Fibroblast of pulmonary artery (primary cell): Measurements from ENCODE around the gene USH1C.

ENCODE experiments used
- DNase-seq: peaks from one replicate; pipeline ENCODE4 v3.0.0-alpha.2; 2010; ENCODE audit warnings: low read depth
- H3K4me3 ChIP-seq: replicated peaks from 2 replicates; pipeline ENCODE4 v1.5.1; 2011; ENCODE audit warnings: low read depth, mild to moderate bottlenecking, control low read depth, low read length, moderate library complexity
- TF ChIP-seq, protein P1 (sequence below): IDR thresholded peaks from 2 replicates; pipeline ENCODE4 v1.5.1; 2011; ENCODE audit warnings: mild to moderate bottlenecking, control low read depth, low read length, inconsistent platforms; ENCODE audit errors: missing control alignments

USH1C gene

DNA sequence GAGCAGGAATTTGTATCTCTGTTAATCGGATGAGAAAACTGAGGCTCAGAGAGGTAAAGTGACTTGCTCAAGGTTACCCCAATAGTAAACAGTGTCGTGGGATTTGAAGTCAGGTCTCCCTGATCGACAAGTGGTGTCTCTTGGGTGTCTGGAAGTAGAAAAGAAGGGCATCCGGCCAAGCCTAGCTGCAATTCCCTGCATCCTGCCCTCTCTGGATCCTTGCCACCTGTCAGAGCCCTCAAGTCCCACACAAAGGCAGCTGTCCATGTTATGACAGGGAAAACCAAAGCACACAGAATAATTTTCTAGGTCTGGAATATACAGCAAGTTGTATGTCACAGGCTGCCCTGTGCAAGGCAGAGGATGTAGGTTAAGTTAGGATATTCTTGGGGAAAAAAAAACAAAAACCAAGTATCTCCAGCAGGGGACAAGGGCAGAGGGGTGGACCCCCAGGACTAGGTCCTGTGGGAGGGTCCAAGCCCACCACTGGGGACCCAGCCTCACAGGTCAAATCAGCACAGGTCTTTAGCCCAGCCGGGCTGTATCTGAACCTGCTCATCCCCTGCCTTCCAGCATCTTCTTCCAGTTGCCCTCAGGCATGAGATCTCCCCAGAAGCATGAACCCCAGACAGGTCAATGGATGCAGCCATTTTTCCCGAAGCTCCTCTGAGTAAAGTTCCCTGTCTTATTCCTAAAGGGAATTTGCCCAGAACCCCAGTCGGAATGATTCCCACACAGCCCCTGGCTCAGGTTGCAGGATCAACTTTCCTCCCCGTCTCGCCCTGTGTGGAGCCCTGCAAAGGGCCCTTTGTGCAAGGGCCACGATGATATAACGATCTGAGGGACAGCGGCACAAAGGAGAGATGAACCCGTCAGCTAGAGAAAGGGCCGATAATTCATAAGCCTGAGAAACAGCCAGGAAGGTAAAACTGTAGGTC, 15.0 kb downstream of the USH1C start:
- no peak for DNase-seq
- TF ChIP-seq, protein P1, sequence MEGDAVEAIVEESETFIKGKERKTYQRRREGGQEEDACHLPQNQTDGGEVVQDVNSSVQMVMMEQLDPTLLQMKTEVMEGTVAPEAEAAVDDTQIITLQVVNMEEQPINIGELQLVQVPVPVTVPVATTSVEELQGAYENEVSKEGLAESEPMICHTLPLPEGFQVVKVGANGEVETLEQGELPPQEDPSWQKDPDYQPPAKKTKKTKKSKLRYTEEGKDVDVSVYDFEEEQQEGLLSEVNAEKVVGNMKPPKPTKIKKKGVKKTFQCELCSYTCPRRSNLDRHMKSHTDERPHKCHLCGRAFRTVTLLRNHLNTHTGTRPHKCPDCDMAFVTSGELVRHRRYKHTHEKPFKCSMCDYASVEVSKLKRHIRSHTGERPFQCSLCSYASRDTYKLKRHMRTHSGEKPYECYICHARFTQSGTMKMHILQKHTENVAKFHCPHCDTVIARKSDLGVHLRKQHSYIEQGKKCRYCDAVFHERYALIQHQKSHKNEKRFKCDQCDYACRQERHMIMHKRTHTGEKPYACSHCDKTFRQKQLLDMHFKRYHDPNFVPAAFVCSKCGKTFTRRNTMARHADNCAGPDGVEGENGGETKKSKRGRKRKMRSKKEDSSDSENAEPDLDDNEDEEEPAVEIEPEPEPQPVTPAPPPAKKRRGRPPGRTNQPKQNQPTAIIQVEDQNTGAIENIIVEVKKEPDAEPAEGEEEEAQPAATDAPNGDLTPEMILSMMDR = no peak

DNA sequence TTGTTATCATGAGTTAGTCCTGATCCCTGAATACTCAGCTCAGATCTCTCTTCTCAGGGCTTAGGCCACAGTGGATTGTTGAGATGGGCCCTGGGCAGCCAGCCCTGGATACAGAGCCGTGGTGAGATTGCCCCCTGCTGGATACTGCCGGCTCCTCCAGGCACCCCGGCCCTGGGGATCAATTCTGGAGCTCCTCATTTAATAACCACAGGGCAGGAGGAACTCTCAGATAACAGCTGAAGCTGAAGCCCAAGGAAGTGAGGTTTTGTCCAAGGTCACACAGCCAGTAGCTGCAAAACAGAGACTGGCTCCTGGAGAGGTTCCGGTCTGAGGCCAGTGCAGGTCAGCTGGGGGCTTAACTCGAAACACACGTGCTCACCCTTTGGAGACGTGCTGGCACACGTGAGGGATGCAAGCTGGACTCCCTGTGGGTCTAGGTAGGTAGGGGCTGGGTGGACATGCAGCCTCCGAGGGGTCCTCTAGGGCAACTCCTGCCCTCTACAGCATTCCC, 16.0 kb downstream of the USH1C start:
- no peak overlapping the region for H3K4me3 ChIP-seq
- DNase-seq = peak; percentile 41
- TF ChIP-seq, protein P1 = peak; percentile 76

More for the DNA sequence above, 15.0 kb downstream of the USH1C start:
- H3K4me3 ChIP-seq = no peak overlapping the region

DNA sequence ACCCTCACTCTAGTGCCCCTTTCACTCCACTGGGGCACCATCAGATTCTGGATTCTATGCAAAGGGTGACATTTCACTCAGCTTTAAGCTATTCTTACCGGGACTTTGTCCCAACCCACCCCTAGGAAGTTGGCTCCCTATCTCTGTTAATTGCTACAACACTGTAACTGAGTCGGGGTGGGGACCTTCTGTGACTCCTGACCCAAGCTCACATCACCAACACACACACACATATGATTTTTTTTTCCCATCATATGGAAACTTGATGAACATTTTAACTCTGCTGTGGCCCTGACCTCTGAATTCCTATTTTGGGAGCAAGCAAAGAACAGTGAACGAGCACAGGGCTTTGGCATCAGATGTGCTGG, 16.6 kb downstream of the USH1C start:
- TF ChIP-seq, protein P1 = no peak
- DNase-seq = no peak
- no peak overlapping the region for H3K4me3 ChIP-seq

DNA sequence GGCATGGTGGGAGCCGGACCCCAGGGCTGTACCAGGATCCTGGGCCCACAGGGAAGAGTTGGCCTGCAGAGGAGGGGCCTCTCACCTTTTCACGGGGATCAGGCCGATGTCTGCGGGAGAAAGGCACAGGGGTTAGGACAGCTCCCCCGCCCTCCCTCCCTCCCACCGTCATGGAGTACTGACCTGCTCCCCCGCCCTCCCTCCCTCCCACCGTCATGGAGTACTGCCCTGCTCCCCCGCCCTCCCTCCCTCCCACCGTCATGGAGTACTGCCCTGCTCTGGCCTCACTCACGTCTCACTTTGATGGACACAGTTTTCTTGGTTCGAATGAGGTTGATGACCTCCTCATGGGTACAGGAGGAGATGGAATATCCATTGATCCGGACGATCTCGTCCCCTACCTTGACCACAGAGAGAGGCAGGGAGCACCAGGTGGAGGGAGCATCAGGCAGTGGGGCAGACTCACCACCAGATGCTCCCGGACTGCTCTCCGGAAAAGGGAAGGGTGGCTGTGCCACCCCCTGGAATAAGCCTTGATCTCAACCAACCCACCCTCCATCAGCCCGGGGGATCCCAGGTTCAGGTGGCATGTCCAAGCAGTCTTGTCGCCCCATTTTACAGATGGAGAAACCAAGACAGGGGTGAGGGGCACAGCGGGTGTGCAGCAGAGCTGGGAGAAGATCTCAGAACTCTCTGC, 17.1 kb downstream of the USH1C start:
- DNase-seq = no peak
- TF ChIP-seq, protein P1 = no peak
- H3K4me3 ChIP-seq = no peak overlapping the region

DNA sequence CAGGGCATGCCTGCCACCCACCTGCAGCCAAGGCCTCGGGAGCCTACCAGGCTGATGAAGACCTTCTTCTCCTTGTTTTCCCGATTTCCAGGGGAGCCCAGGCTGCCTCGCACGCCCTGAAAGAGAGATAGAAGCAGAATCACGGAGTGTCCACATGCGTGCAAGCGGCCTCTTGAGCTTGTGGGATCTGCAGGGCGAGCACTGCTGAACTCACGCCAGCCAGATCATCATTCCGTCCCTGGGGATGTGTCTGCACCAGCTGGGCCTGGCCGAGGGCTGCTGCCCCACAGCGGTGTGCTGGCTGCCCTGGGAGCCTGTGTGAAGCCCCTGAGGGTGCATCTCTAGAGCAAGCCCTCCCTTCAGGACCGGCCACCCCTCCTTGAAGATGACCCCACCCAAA, 17.9 kb downstream of the USH1C start:
- TF ChIP-seq, protein P1 = no peak
- H3K4me3 ChIP-seq = no peak overlapping the region
- DNase-seq = no peak

DNA sequence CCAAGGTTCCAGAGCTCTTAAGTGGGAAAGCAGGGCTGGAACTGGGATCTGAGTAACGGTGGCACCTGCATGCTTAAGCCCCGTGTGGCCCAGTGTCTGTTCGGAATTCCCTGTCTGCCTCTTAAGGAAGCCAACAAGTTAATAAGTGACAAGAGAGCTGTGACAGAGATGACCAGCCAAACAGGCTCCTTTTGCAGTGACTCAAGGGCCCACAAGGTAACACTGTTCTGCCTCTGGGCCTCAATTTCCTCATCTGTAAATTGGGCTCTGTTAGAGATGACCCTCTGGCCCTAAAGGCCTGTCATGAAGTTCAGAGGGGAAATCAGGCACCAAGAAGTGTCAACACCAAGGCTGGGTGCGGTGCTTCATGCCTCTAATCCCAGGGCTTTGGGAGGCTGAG, 18.6 kb downstream of the USH1C start:
- no peak overlapping the region for H3K4me3 ChIP-seq
- TF ChIP-seq, protein P1 = no peak
- DNase-seq = no peak
